Measurements from ENCODE around the gene PAFAH1B1. TPM values are rescaled to one million over a fixed set of nuclear protein-coding genes. Genes with fewer than 3 reads are reported as not detected.
A peak's percentile ranks its signal among the peaks of the same experiment; 100 is the strongest.
"Not testable (repeated sequence)": the region's sequence is repeated elsewhere in the genome, so short reads cannot be mapped to it uniquely, and the experiment has no call there.

PAFAH1B1 gene
- total RNA-seq, 2 donors from 2014 or later = 102 to 164 TPM

GRCh38 chr17:2637422-2637821 is 44.0 kb downstream of the PAFAH1B1 start:
- DNase-seq (ENCODE audit: low spot score) = no peak
- no peak for ATAC-seq (ENCODE audit: insufficient number of reproducible peaks, low FRiP score, low read depth)
- no peaks in the 10 kb centered on the region for H3K27me3 ChIP-seq (replicated peaks; ENCODE audit: insufficient read depth)
- H3K4me3 ChIP-seq = no peak overlapping the region
- peaks cover 14 to 33% of the 10 kb centered on the region in 2 donors for H3K4me1 ChIP-seq (ENCODE audit: control insufficient read depth in 1 of 2, low read depth in 2 of 2)
- peaks cover 7% of the 10 kb centered on the region for H3K36me3 ChIP-seq
- H3K27ac ChIP-seq = no peak overlapping the region
- H3K9me3 ChIP-seq = no peaks in the 10 kb centered on the region
- no peak for TF ChIP-seq CTCF (IDR thresholded peaks at IDR 0.05)

GRCh38 chr17:2644971-2645370 is 51.5 kb downstream of the PAFAH1B1 start:
- Histone ChIP-seq H3K27ac (no peak overlapping the region), H3K9me3 (no peaks in the 10 kb centered on the region), H3K4me3 (no peak overlapping the region), H3K36me3 (no peaks in the 10 kb centered on the region), H3K27me3 (replicated peaks; ENCODE audit: insufficient read depth) (no peaks in the 10 kb centered on the region), H3K4me1 (ENCODE audit: control insufficient read depth in 1 of 2, low read depth in 2 of 2) (peaks cover 14 to 15% of the 10 kb centered on the region in 2 donors)
- no peak for DNase-seq (ENCODE audit: low spot score)
- no peak for TF ChIP-seq CTCF (IDR thresholded peaks at IDR 0.05)
- no peak for ATAC-seq (ENCODE audit: insufficient number of reproducible peaks, low FRiP score, low read depth)

- DNase-seq (ENCODE audit: low spot score) = no peak
- Histone ChIP-seq H3K4me1 (ENCODE audit: control insufficient read depth in 1 of 2, low read depth in 2 of 2) (peaks cover 21 to 27% of the 10 kb centered on the region in 2 donors), H3K36me3 (no peaks in the 10 kb centered on the region), H3K9me3 (no peaks in the 10 kb centered on the region), H3K27me3 (replicated peaks; ENCODE audit: insufficient read depth) (no peaks in the 10 kb centered on the region), H3K4me3 (no peak overlapping the region), H3K27ac (no peak overlapping the region)
- TF ChIP-seq CTCF (IDR thresholded peaks at IDR 0.05) = no peak
- no peak for ATAC-seq (ENCODE audit: insufficient number of reproducible peaks, low FRiP score, low read depth)
Measured at GRCh38 chr17:2647957-2648356, 54.5 kb downstream of the PAFAH1B1 start.

- no peak for TF ChIP-seq CTCF (IDR thresholded peaks at IDR 0.05)
- no peak overlapping the region for H3K27ac ChIP-seq
- no peaks in the 10 kb centered on the region for H3K9me3 ChIP-seq
- H3K4me1 ChIP-seq (ENCODE audit: control insufficient read depth in 1 of 2, low read depth in 2 of 2) = peaks cover 15 to 23% of the 10 kb centered on the region in 2 donors
- H3K36me3 ChIP-seq = no peaks in the 10 kb centered on the region
- H3K27me3 ChIP-seq (replicated peaks; ENCODE audit: insufficient read depth) = no peaks in the 10 kb centered on the region
- no peak for ATAC-seq (ENCODE audit: insufficient number of reproducible peaks, low FRiP score, low read depth)
- DNase-seq (ENCODE audit: low spot score) = no peak
- no peak overlapping the region for H3K4me3 ChIP-seq
Measured at GRCh38 chr17:2649191-2649590, 55.7 kb downstream of the PAFAH1B1 start.

- H3K9me3 ChIP-seq; ATAC-seq (ENCODE audit: insufficient number of reproducible peaks, low FRiP score, low read depth); H3K27me3 ChIP-seq (replicated peaks; ENCODE audit: insufficient read depth); H3K4me3 ChIP-seq; H3K36me3 ChIP-seq; DNase-seq (ENCODE audit: low spot score): not testable (repeated sequence)
- Histone ChIP-seq H3K27ac (peak overlapping the region in 1 of 2 donors; percentile 34), H3K4me1 (ENCODE audit: control insufficient read depth in 1 of 2, low read depth in 2 of 2) (peaks cover 8 to 27% of the 10 kb centered on the region in 2 donors)
Measured at GRCh38 chr17:2652911-2653310, 59.5 kb downstream of the PAFAH1B1 start.

- H3K27ac ChIP-seq = peak overlapping the region in 1 of 2 donors; percentile 16
- ATAC-seq (ENCODE audit: insufficient number of reproducible peaks, low FRiP score, low read depth) (no peak), DNase-seq (ENCODE audit: low spot score) (no peak)
- H3K27me3 ChIP-seq (replicated peaks; ENCODE audit: insufficient read depth) = no peaks in the 10 kb centered on the region
- peaks cover 15 to 27% of the 10 kb centered on the region in 2 donors for H3K4me1 ChIP-seq (ENCODE audit: control insufficient read depth in 1 of 2, low read depth in 2 of 2)
- H3K9me3 ChIP-seq = no peaks in the 10 kb centered on the region
- H3K36me3 ChIP-seq = no peaks in the 10 kb centered on the region
- TF ChIP-seq CTCF (IDR thresholded peaks at IDR 0.05) = no peak
- H3K4me3 ChIP-seq = no peak overlapping the region
Measured at GRCh38 chr17:2655546-2655945, 62.1 kb downstream of the PAFAH1B1 start.
